ENCODE results near the gene MPP4. TPM values are rescaled to one million over a fixed set of nuclear protein-coding genes. Genes with fewer than 3 reads are reported as not detected.

MPP4 gene
- total RNA-seq, 1 donor from 2014 or later, result not detected

DNA sequence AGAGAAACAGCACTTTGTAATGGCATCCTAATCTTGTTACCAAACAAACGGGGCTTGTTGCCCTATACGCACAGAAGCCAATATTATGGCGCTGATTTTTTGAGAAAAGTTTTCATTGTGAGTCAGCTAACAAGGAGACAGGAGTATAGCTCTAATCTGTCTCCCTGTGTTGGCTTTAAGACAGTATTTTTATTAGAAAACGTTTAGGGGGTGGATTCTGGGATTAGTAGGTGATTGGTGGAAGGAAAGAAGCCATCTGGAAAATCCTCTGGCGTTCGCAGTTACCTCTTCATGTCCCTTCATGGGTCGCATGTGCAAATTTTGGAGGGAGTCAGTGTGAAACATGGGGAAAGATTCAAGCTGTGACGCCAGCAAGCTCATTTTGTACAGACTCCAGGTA lies 54.4 kb downstream of the MPP4 start:
- H3K4me1 Mint-ChIP-seq, result peaks cover 9% of the 10 kb centered on the region
- peak overlapping the region; percentile 95 for H3K4me3 Mint-ChIP-seq
- ATAC-seq (ENCODE audit: low read depth), result no peak
- CTCF ChIA-PET, result no interaction called here
- no peak overlapping the region for H3K27ac Mint-ChIP-seq
- H3K36me3 Mint-ChIP-seq (ENCODE audit: low read depth), result peaks cover 5% of the 10 kb centered on the region
- H3K9me3 Mint-ChIP-seq, result no peaks in the 10 kb centered on the region
- H3K27me3 Mint-ChIP-seq, result peaks cover under 1% of the 10 kb centered on the region
- DNase-seq, result no peak
- TF ChIP-seq, protein P1, sequence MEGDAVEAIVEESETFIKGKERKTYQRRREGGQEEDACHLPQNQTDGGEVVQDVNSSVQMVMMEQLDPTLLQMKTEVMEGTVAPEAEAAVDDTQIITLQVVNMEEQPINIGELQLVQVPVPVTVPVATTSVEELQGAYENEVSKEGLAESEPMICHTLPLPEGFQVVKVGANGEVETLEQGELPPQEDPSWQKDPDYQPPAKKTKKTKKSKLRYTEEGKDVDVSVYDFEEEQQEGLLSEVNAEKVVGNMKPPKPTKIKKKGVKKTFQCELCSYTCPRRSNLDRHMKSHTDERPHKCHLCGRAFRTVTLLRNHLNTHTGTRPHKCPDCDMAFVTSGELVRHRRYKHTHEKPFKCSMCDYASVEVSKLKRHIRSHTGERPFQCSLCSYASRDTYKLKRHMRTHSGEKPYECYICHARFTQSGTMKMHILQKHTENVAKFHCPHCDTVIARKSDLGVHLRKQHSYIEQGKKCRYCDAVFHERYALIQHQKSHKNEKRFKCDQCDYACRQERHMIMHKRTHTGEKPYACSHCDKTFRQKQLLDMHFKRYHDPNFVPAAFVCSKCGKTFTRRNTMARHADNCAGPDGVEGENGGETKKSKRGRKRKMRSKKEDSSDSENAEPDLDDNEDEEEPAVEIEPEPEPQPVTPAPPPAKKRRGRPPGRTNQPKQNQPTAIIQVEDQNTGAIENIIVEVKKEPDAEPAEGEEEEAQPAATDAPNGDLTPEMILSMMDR (IDR thresholded peaks at IDR 0.05), result no peak
- POLR2A ChIA-PET, result interaction anchor here (1.9 kb wide), 1 partner anchor 192 kb away, joined by 13 read pairs; the partner anchor contains the start of genes STRADB and TRAK2
- intact Hi-C loops (cut with micrococcal nuclease), result loop anchor here (5.0 to 10.0 kb wide), 6 partner anchors 572 to 1593 kb away; partner anchors contain the start of genes BZW1, CYP20A1, HYCC2 and NDUFB3

DNA sequence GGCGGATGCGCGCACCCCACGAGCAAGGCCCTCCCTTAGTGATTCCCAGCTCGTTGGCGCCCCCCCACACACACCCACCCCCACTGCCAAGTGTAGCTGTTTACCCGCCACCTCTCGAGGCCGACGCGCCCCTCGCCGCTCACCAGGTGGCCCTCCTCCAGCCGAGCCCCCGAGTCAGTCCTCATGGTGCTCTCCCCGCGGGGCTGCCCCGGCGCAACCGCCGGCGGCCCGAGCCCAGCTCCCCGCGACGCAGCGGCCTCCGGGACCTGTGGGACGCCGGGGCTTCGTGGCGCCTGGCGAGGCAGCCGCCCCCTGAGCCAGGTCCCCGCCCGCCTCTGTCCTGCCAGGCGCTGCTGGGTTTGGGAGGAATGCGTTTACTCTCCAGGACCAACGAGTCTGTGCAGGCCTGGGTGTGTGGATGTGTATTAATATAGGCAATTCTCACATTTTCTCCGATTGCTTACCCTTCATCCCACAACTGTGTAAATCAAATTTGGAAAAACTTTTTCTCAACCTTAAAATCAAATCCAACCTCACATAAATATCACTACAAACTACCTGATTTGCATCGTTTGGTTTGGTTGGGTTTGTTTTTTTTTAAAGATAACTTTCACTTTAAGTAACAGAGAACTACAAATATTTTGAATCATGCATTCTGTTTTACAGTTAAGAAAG lies 55.1 kb downstream of the MPP4 start, which contains the start of gene TMEM237:
Gene TMEM237, minus strand, starts transcription at position 288 of the 675 bp plus-strand sequence. Its CDS starts 103 bp downstream, at position 185.
- ChIA-PET POLR2A (interaction anchor here (0.6 to 1.9 kb wide), 7 partner anchors 137 to 779 kb away, joined by 3 to 13 read pairs (median 6); partner anchors contain the start of genes ALS2, CLK1, STRADB and TRAK2), CTCF (interaction anchor here (1.0 to 1.1 kb wide), 2 partner anchors 192 to 449 kb away, joined by 3 to 6 read pairs; partner anchors contain the start of genes STRADB and TRAK2)
- H3K36me3 Mint-ChIP-seq (ENCODE audit: low read depth), result peaks cover 5% of the 10 kb centered on the region
- H3K27me3 Mint-ChIP-seq, result no peaks in the 10 kb centered on the region
- ATAC-seq (ENCODE audit: low read depth), result peak; percentile 65
- TF ChIP-seq, protein P1 (IDR thresholded peaks at IDR 0.05), result no peak
- no peaks in the 10 kb centered on the region for H3K9me3 Mint-ChIP-seq
- H3K4me1 Mint-ChIP-seq, result peaks cover 9% of the 10 kb centered on the region
- peak within 1 kb of the TSS; percentile 95 for H3K4me3 Mint-ChIP-seq
- peak within 1 kb of the TSS; percentile 91 for H3K27ac Mint-ChIP-seq
- intact Hi-C loops (cut with micrococcal nuclease), result loop anchor here (2.0 to 10.0 kb wide), 9 partner anchors 71 to 1594 kb away; partner anchors contain the start of genes BZW1, CYP20A1, HYCC2 and NDUFB3
- no peak for DNase-seq

DNA sequence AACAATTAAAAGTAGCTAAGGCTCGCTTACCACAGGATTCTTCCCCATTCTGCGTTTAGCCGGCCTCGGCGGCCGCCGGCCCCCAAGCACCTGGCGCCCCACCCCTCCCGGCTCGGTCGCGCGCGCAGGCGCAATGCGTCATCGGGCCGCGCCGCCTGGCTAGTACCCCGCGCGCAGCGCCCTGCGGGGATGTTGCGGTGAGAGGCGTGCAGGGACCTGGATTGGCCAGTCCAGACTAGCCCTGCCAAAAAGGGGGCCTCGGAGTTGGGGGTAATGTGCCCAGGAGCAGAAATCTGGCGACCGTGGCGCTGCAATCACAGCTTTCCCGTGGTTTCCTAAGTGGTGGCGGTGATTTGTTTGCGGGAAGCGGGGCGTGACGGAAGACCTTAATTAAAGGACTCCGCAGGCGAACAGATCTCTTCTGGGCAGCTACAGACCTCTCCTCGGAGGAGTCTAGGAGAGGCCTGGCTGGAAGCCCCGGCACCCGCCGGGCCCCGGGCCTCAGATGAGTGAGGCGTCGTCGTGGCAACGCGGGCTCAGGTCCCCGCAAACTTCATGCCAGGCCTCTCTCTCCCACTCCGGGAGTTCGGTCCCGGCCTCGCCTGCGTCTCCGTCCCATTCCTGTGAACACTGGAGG lies 55.7 kb downstream of the MPP4 start:
- POLR2A ChIA-PET, result interaction anchor here (0.6 to 1.9 kb wide), 8 partner anchors 83 to 779 kb away, joined by 3 to 13 read pairs (median 5); partner anchors contain the start of genes ALS2, CLK1, STRADB and TRAK2

GRCh38 chr2:201642086-201642578 lies 56.3 kb downstream of the MPP4 start:
- intact Hi-C loops (cut with micrococcal nuclease), result loop anchor here (1.0 to 10.0 kb wide), 15 partner anchors 69 to 1731 kb away; partner anchors contain the start of genes BZW1, C2orf69, CYP20A1 and FZD7
- DNase-seq (no peak), ATAC-seq (ENCODE audit: low read depth) (peak; percentile 32)
- H3K4me1 Mint-ChIP-seq, result peaks cover 9% of the 10 kb centered on the region
- H3K27ac Mint-ChIP-seq, result peak overlapping the region; percentile 91
- ChIA-PET CTCF (no interaction called here), POLR2A (interaction anchor here (0.6 to 1.9 kb wide), 4 partner anchors 82 to 778 kb away, joined by 3 to 13 read pairs (median 8); partner anchors contain the start of genes ALS2, CLK1, STRADB and TRAK2)
- H3K4me3 Mint-ChIP-seq, result peak overlapping the region; percentile 95
- no peaks in the 10 kb centered on the region for H3K9me3 Mint-ChIP-seq
- TF ChIP-seq, protein P1 (IDR thresholded peaks at IDR 0.05), result no peak
- H3K36me3 Mint-ChIP-seq (ENCODE audit: low read depth), result peaks cover 5% of the 10 kb centered on the region
- H3K27me3 Mint-ChIP-seq, result no peaks in the 10 kb centered on the region

More for the DNA sequence above, 55.7 kb downstream of the MPP4 start:
- DNase-seq (peak; percentile 91), ATAC-seq (ENCODE audit: low read depth) (peak; percentile 86)
- Mint-ChIP-seq H3K4me1 (peaks cover 9% of the 10 kb centered on the region), H3K9me3 (no peaks in the 10 kb centered on the region), H3K27me3 (no peaks in the 10 kb centered on the region), H3K36me3 (ENCODE audit: low read depth) (peaks cover 5% of the 10 kb centered on the region), H3K4me3 (peak overlapping the region; percentile 95), H3K27ac (peak overlapping the region; percentile 91)
- intact Hi-C loops (cut with micrococcal nuclease), result loop anchor here (1.0 to 10.0 kb wide), 15 partner anchors 70 to 1731 kb away; partner anchors contain the start of genes BZW1, C2orf69, CYP20A1 and FZD7
- TF ChIP-seq, protein P1 (IDR thresholded peaks at IDR 0.05), result no peak
- CTCF ChIA-PET, result interaction anchor here (1.0 to 1.1 kb wide), 2 partner anchors 191 to 449 kb away, joined by 3 to 6 read pairs; partner anchors contain the start of genes STRADB and TRAK2
